ENCODE data around the gene METTL22.

- TF ChIP-seq CTCF (conservative IDR thresholded peaks at IDR 0.05; ENCODE audit: low read length) (no peak), EZH2phosphoT487 (IDR thresholded peaks at IDR 0.05; ENCODE audit: borderline replicate concordance) (no peak)
Measured at GRCh38 chr16:8661703-8662102, 40.2 kb downstream of the METTL22 start.

Measured in Loucy (cell line).